ENCODE results near the gene PRRC2C. TPM values are rescaled to one million over a fixed set of nuclear protein-coding genes. Genes with fewer than 3 reads are reported as not detected.

Gene PRRC2C
- total RNA-seq, 1 experiment from 2014 or later = 222 TPM

GRCh38 chr1:171494076-171494475 lies 8.7 kb downstream of the PRRC2C start:
- peaks cover 26% of the 10 kb centered on the region for H3K36me3 ChIP-seq (ENCODE audit: insufficient read depth, low read length, poor library complexity, severe bottlenecking)
- no peaks in the 10 kb centered on the region for H3K9me3 ChIP-seq (ENCODE audit: low read depth, low read length, poor library complexity, severe bottlenecking)
- no peak overlapping the region for H3K27ac ChIP-seq (ENCODE audit: low read depth, low read length, poor library complexity, severe bottlenecking)
- DNase-seq (ENCODE audit: low spot score) = no peak
- POLR2A ChIA-PET (ENCODE audit: low non-redundant PET) = interaction anchor here (0.6 kb wide), 1 partner anchor 22 kb away, joined by 3 read pairs; no protein-coding TSS in a partner anchor
- no peaks in the 10 kb centered on the region for H3K27me3 ChIP-seq (replicated peaks; ENCODE audit: insufficient read depth, low read depth, low read length, poor library complexity)
- TF ChIP-seq CTCF (conservative IDR thresholded peaks at IDR 0.05; ENCODE audit: low read depth, low read length) = no peak
- TF ChIP-seq EZH2 (IDR thresholded peaks at IDR 0.05; ENCODE audit: borderline replicate concordance, low read depth, low read length, poor library complexity, severe bottlenecking) = no peak
- H3K4me1 ChIP-seq (ENCODE audit: insufficient read depth, low read length, poor library complexity, severe bottlenecking) = peaks cover 13% of the 10 kb centered on the region
- CTCF ChIA-PET = interaction anchor here (0.6 kb wide), 1 partner anchor 17 kb away, joined by 4 read pairs; no protein-coding TSS in a partner anchor
- no TSS peak for BruUV-seq (replicated peaks)
- intact Hi-C loops (cut with micrococcal nuclease; ENCODE audit: unreplicated experiment) = no loop called here
- H3K4me3 ChIP-seq (ENCODE audit: low read depth, low read length, poor library complexity, severe bottlenecking) = no peak overlapping the region

- peaks cover 13% of the 10 kb centered on the region for H3K36me3 ChIP-seq (ENCODE audit: insufficient read depth, low read length, poor library complexity, severe bottlenecking)
- no peaks in the 10 kb centered on the region for H3K9me3 ChIP-seq (ENCODE audit: low read depth, low read length, poor library complexity, severe bottlenecking)
- peaks cover 21% of the 10 kb centered on the region for H3K4me1 ChIP-seq (ENCODE audit: insufficient read depth, low read length, poor library complexity, severe bottlenecking)
- ChIA-PET CTCF (no interaction called here), POLR2A (ENCODE audit: low non-redundant PET) (no interaction called here)
- BruUV-seq (replicated peaks) = no TSS peak
- no peak for TF ChIP-seq EZH2 (IDR thresholded peaks at IDR 0.05; ENCODE audit: borderline replicate concordance, low read depth, low read length, poor library complexity, severe bottlenecking)
- no peak for TF ChIP-seq CTCF (conservative IDR thresholded peaks at IDR 0.05; ENCODE audit: low read depth, low read length)
- no peak overlapping the region for H3K4me3 ChIP-seq (ENCODE audit: low read depth, low read length, poor library complexity, severe bottlenecking)
- no peak for DNase-seq (ENCODE audit: low spot score)
- intact Hi-C loops (cut with micrococcal nuclease; ENCODE audit: unreplicated experiment) = no loop called here
- no peaks in the 10 kb centered on the region for H3K27me3 ChIP-seq (replicated peaks; ENCODE audit: insufficient read depth, low read depth, low read length, poor library complexity)
- H3K27ac ChIP-seq (ENCODE audit: low read depth, low read length, poor library complexity, severe bottlenecking) = no peak overlapping the region
These were observed 10.1 kb downstream of the PRRC2C start for GRCh38 chr1:171495444-171495843.

- POLR2A ChIA-PET (ENCODE audit: low non-redundant PET) = no interaction called here
- no peaks in the 10 kb centered on the region for H3K9me3 ChIP-seq (ENCODE audit: low read depth, low read length, poor library complexity, severe bottlenecking)
- peaks cover 3% of the 10 kb centered on the region for H3K36me3 ChIP-seq (ENCODE audit: insufficient read depth, low read length, poor library complexity, severe bottlenecking)
- no peak for TF ChIP-seq CTCF (conservative IDR thresholded peaks at IDR 0.05; ENCODE audit: low read depth, low read length)
- no peak for TF ChIP-seq EZH2 (IDR thresholded peaks at IDR 0.05; ENCODE audit: borderline replicate concordance, low read depth, low read length, poor library complexity, severe bottlenecking)
- no TSS peak for BruUV-seq (replicated peaks)
- CTCF ChIA-PET = no interaction called here
- H3K4me1 ChIP-seq (ENCODE audit: insufficient read depth, low read length, poor library complexity, severe bottlenecking) = peaks cover 32% of the 10 kb centered on the region
- intact Hi-C loops (cut with micrococcal nuclease; ENCODE audit: unreplicated experiment) = no loop called here
- no peak for DNase-seq (ENCODE audit: low spot score)
- no peak overlapping the region for H3K4me3 ChIP-seq (ENCODE audit: low read depth, low read length, poor library complexity, severe bottlenecking)
- peak overlapping the region; percentile 21 for H3K27ac ChIP-seq (ENCODE audit: low read depth, low read length, poor library complexity, severe bottlenecking)
- no peaks in the 10 kb centered on the region for H3K27me3 ChIP-seq (replicated peaks; ENCODE audit: insufficient read depth, low read depth, low read length, poor library complexity)
These were observed 15.0 kb downstream of the PRRC2C start for GRCh38 chr1:171500304-171500703.

Measured in A673 (cell line).